ENCODE results near the gene TAP2. TPM values are rescaled to one million over a fixed set of nuclear protein-coding genes. Genes with fewer than 3 reads are reported as not detected.

The TAP2 gene
- total RNA-seq, 2 donors from 2014 or later = 7.1 to 15.8 TPM

DNA sequence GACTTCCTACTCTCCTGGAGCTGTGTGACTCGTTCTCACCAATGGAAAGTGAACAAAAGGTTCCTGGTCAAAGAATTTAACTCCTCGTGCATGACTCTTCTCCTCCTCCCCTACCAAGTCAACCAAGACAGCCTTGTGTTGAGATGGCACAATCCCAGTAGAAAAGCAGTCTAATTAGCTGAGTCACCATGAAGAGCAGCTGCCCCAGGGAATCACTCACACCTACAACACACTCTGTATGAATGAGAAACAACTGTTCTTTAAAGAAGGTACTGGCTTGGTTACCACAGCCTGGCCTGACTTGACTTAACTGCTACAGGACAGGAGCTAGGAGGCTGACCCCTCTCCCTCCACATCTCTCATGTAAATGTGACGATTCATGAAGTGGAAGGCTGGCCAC is 18.8 kb downstream of the TAP2 start:
- intact Hi-C loops (cut with DNase I) = no loop called here

DNA sequence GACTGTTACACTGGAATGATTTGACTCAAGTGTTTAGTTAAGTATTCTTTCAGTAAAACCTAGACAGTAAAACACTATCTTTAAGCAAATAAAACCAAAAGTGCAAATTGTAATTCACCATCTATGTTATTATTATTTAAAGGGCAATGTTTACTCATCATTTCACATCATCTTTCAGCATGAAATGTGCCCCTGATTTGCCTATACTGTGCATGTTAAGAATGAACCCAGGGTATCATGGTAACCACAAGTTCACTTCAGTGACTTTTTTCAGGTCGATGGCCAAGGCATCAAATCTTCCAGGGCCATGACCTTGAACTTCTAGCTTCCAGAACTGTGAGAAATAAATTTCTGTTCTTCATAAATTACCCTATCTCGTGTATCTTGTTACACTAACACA is 19.7 kb downstream of the TAP2 start:
- H3K4me1 ChIP-seq (replicated peaks) = no peaks in the 10 kb centered on the region
- WGBS = 83% methylated on average over 2 of the region's 2 CpGs
- DNase-seq (ENCODE audit: low spot score) = no peak
- H3K9me3 ChIP-seq = no peaks in the 10 kb centered on the region
- intact Hi-C loops (cut with DNase I) = no loop called here
- no peak for TF ChIP-seq POLR2AphosphoS5 (IDR thresholded peaks at IDR 0.05)
- TF ChIP-seq, protein P1, sequence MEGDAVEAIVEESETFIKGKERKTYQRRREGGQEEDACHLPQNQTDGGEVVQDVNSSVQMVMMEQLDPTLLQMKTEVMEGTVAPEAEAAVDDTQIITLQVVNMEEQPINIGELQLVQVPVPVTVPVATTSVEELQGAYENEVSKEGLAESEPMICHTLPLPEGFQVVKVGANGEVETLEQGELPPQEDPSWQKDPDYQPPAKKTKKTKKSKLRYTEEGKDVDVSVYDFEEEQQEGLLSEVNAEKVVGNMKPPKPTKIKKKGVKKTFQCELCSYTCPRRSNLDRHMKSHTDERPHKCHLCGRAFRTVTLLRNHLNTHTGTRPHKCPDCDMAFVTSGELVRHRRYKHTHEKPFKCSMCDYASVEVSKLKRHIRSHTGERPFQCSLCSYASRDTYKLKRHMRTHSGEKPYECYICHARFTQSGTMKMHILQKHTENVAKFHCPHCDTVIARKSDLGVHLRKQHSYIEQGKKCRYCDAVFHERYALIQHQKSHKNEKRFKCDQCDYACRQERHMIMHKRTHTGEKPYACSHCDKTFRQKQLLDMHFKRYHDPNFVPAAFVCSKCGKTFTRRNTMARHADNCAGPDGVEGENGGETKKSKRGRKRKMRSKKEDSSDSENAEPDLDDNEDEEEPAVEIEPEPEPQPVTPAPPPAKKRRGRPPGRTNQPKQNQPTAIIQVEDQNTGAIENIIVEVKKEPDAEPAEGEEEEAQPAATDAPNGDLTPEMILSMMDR (IDR thresholded peaks at IDR 0.05) = no peak
- TF ChIP-seq POLR2A (IDR thresholded peaks at IDR 0.05) = no peak
- no peaks in the 10 kb centered on the region for H3K27me3 ChIP-seq (replicated peaks; ENCODE audit: insufficient read depth)
- no peaks in the 10 kb centered on the region for H3K36me3 ChIP-seq
- H3K4me3 ChIP-seq = no peak overlapping the region
- H3K27ac ChIP-seq = no peak overlapping the region

More for the DNA sequence above, 18.8 kb downstream of the TAP2 start:
- no peaks in the 10 kb centered on the region for H3K4me1 ChIP-seq (replicated peaks)
- no peak for DNase-seq (ENCODE audit: low spot score)
- WGBS = 77% methylated on average over 3 of the region's 3 CpGs
- H3K27me3 ChIP-seq (replicated peaks; ENCODE audit: insufficient read depth) = no peaks in the 10 kb centered on the region
- TF ChIP-seq, protein P1 (IDR thresholded peaks at IDR 0.05) = no peak
- TF ChIP-seq POLR2A (IDR thresholded peaks at IDR 0.05) = no peak
- TF ChIP-seq POLR2AphosphoS5 (IDR thresholded peaks at IDR 0.05) = no peak
- H3K36me3 ChIP-seq = no peaks in the 10 kb centered on the region
- no peak overlapping the region for H3K27ac ChIP-seq
- no peak overlapping the region for H3K4me3 ChIP-seq
- H3K9me3 ChIP-seq = no peaks in the 10 kb centered on the region

DNA sequence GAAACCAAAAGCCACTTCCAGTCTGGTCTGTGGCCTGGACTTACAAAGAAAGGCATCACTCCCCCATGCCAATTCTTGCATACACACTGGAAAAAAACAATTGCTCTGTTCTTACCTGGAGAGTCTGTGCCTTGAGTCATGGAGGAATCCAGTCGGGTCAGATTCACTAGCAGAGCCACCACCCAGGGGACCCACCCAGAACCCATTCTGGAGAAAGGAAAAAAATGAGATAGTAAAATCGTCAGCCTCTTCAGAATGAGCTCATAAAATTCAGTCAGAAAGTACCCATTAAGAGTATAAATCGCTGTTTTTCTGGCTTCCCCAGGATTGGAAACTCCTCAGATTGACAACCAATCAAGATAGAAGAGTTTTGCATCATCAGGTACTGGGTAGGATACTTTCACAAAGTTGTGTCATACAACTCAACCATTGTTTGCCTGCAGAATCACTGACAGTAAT is 21.8 kb downstream of the TAP2 start, which contains the start of gene HLA-DOB:
Gene HLA-DOB (minus strand): TSS at position 257 of the 459 bp plus-strand sequence. CDS start 51 bp downstream, at position 206.
- Histone ChIP-seq H3K27me3 (replicated peaks; ENCODE audit: insufficient read depth) (no peaks in the 10 kb centered on the region), H3K36me3 (no peaks in the 10 kb centered on the region), H3K4me3 (no peak within 1 kb of the TSS), H3K9me3 (no peaks in the 10 kb centered on the region), H3K27ac (no peak within 1 kb of the TSS), H3K4me1 (replicated peaks) (no peaks in the 10 kb centered on the region)
- DNase-seq (ENCODE audit: low spot score) = no peak
- TF ChIP-seq POLR2AphosphoS5 (IDR thresholded peaks at IDR 0.05) (no peak), POLR2A (IDR thresholded peaks at IDR 0.05) (no peak)
- TF ChIP-seq, protein P1 (IDR thresholded peaks at IDR 0.05) = no peak
- 32% methylated on average over 3 of the region's 3 CpGs for WGBS
- intact Hi-C loops (cut with DNase I) = no loop called here

DNA sequence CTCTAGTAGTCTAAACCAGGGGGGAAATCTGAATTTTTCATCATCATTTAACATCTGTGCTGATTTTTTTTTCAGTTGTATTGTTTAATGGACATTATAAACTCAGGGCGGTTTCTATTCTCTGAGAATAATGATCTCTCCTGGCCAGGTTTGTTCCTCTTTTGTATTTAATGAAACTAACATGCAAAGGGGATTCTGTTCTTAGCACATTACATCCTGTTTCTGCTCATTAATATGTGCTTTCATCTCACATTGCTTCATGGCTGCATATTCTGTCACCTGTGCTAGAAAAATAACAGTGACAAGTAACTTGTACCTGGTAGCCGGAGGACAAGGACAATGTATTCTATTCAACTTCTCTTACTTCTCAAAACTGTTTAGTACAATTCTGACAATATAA is 22.5 kb downstream of the TAP2 start:
- TF ChIP-seq, protein P1 (IDR thresholded peaks at IDR 0.05) = no peak
- TF ChIP-seq POLR2AphosphoS5 (IDR thresholded peaks at IDR 0.05) (no peak), POLR2A (IDR thresholded peaks at IDR 0.05) (no peak)
- no peak for DNase-seq (ENCODE audit: low spot score)
- no peaks in the 10 kb centered on the region for H3K4me1 ChIP-seq (replicated peaks)
- no peaks in the 10 kb centered on the region for H3K27me3 ChIP-seq (replicated peaks; ENCODE audit: insufficient read depth)
- H3K9me3 ChIP-seq = no peaks in the 10 kb centered on the region
- 89% methylated on average over 2 of the region's 2 CpGs for WGBS
- H3K36me3 ChIP-seq = no peaks in the 10 kb centered on the region
- H3K4me3 ChIP-seq = no peak overlapping the region
- intact Hi-C loops (cut with DNase I) = no loop called here
- no peak overlapping the region for H3K27ac ChIP-seq

DNA sequence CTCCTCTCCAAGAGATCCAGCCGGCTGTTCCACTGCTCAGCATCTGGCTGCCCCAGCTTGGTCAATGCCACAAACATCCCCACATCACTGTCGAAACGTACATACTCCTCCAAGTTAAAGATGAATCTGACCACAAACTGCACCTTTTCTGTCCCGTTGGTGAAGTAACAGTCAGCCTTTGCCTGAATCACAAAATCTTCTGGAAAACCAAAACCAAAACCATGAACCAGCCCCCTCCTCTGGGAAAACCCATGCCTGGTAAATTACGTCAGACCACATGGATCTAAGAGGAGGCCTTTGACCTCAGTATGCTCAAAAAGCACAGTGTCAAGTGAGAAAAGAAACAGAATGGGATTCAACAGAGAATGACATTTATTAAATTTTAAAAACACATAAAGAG is 23.4 kb downstream of the TAP2 start:
- Histone ChIP-seq H3K4me3 (no peak overlapping the region), H3K27me3 (replicated peaks; ENCODE audit: insufficient read depth) (no peaks in the 10 kb centered on the region), H3K27ac (no peak overlapping the region), H3K9me3 (no peaks in the 10 kb centered on the region), H3K36me3 (no peaks in the 10 kb centered on the region), H3K4me1 (replicated peaks) (no peaks in the 10 kb centered on the region)
- intact Hi-C loops (cut with DNase I) = no loop called here
- TF ChIP-seq, protein P1 (IDR thresholded peaks at IDR 0.05) = no peak
- TF ChIP-seq POLR2A (IDR thresholded peaks at IDR 0.05) (no peak), POLR2AphosphoS5 (IDR thresholded peaks at IDR 0.05) (no peak)
- WGBS = 85% methylated on average over 5 of the region's 5 CpGs
- no peak for DNase-seq (ENCODE audit: low spot score)

Measured in prostate gland (tissue), 2 donors.